Right lobe of liver (tissue), 6 donors: ENCODE data around the gene COMMD10. TPM values are rescaled to one million over a fixed set of nuclear protein-coding genes. Genes with fewer than 3 reads are reported as not detected.

ENCODE experiments used
- ATAC-seq, 4 donors: fragments of 200-7000 bp; cut with Tn5 transposase; one replicate each; pipeline ENCODE4 v1.9.1; 2020; ENCODE audit warnings: mild to moderate bottlenecking in 4 of 4, moderate library complexity in 4 of 4
- DNase-seq, 3 donors: peaks; one replicate each; pipeline ENCODE4 v3.0.0-alpha.2; 2020
- H3K27ac ChIP-seq, 3 donors: fragments of 200-600 bp; one replicate each; pipeline ENCODE4 v1.8.0; 2022
- H3K27me3 ChIP-seq, 2 donors: fragments of 200-600 bp; one replicate each; pipeline ENCODE4 v1.8.0; 2022
- H3K36me3 ChIP-seq, 4 donors: fragments of 200-600 bp; sonication (generic) in 1 of 4; one replicate each; pipeline versions ENCODE4 v1.5.1 to v1.8.0; 2017 to 2022; ENCODE audit warnings: control low read depth in 1 of 4
- H3K4me1 ChIP-seq, 4 donors: fragments of 200-600 bp; sonication (generic) in 1 of 4; one replicate each; pipeline versions ENCODE4 v1.5.1 to v1.8.0; 2017 to 2022; ENCODE audit warnings: control low read depth in 1 of 4
- H3K4me3 ChIP-seq, 3 donors: fragments of 200-600 bp; one replicate each; pipeline ENCODE4 v1.8.0; 2022
- H3K9me3 ChIP-seq, 4 donors: fragments of 200-600 bp; sonication (generic) in 1 of 4; one replicate each; pipeline versions ENCODE4 v1.5.1 to v1.8.0; 2017 to 2022; ENCODE audit warnings: control low read depth in 1 of 4
- POLR2A ChIP-seq: fragments of 450-650 bp; IDR thresholded peaks from one replicate; pipeline ENCODE4 v1.6.1; 2017; ENCODE audit warnings: antibody characterized with exemption, mild to moderate bottlenecking
- WGBS: methylation state at CpG from one replicate; pipeline ENCODE4 v1.1.6; 2018; ENCODE audit warnings: low coverage, low lambda C conversion rate; ENCODE audit not compliant: insufficient coverage; ENCODE audit errors: missing lambda C conversion rate; 5-methylcytosine and 5-hydroxymethylcytosine counted together
- intact Hi-C, 2 donors: fragments of 100-400 bp; cut with DNase I; formaldehyde crosslinking; loops; one replicate each; pipeline versions ENCODE4 v1.11.2 to v1.14.1; 2022
- total RNA-seq, 6 experiments: library from RNA; depleted of rRNA in 2 of 6; stranded (reverse); fragments of >200 nt in 2 of 6; fragmentation: NEBNext Ultra II Directional in 3 of 6; extraction: Animal tissue kit (Norgen Biotek cat#: 25700) in 3 of 6; gene quantifications; one replicate each; pipeline versions ENCODE4 v1.1.0 to v1.2.4, GENCODE V29; 2016 to 2023
- TF ChIP-seq, protein P1 (sequence below), 4 donors: fragments of 200-600 bp in 3 of 4; fragments of 450-650 bp in 1 of 4; IDR thresholded peaks; one replicate each; pipeline versions ENCODE4 v1.5.1 to v1.8.0; 2016 to 2022; ENCODE audit warnings: antibody characterized with exemption in 4 of 4, mild to moderate bottlenecking in 2 of 4
- donor health status: DM: no; HTN: yes; CAD: no.
- donor health status: DM: no; HTN: no; CAD: no.
- donor health status: DM: no; HTN: no; CAD: no.
- donor health status: DM: no; HTN: yes; CAD: no.
- donor health status: DM: no; HTN: yes; CAD: no.

The COMMD10 gene
- total RNA-seq, 6 experiments from 2014 or later: 11.1 to 16.2 (median 14.4) TPM

DNA sequence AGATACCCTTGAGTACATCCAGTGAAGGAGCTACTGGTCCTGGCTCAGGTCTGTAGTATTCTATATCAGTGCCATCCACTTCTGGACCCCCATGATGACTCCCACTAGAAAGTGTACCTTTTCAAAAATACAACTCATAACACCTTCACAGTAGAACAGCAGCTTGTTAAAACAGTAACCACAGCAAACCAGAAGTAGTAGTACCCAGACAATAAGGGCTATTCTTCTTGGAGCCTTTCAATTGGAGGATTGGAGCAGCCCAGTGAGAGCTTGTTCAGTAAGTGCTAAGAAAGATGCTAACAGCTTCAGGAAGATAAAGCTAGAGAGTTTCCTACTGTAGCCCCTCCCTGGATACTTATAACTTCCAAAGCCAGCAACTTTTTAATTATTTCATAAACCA, 42.5 kb upstream of the COMMD10 start:
- intact Hi-C loops: no loop called here
- DNase-seq: no peak
- Histone ChIP-seq H3K9me3 (no peaks in the 10 kb centered on the region), H3K27ac (no peak overlapping the region), H3K27me3 (no peaks in the 10 kb centered on the region), H3K4me1 (no peaks in the 10 kb centered on the region), H3K4me3 (no peak overlapping the region), H3K36me3 (no peaks in the 10 kb centered on the region)
- no peak for TF ChIP-seq POLR2A
- TF ChIP-seq, protein P1, sequence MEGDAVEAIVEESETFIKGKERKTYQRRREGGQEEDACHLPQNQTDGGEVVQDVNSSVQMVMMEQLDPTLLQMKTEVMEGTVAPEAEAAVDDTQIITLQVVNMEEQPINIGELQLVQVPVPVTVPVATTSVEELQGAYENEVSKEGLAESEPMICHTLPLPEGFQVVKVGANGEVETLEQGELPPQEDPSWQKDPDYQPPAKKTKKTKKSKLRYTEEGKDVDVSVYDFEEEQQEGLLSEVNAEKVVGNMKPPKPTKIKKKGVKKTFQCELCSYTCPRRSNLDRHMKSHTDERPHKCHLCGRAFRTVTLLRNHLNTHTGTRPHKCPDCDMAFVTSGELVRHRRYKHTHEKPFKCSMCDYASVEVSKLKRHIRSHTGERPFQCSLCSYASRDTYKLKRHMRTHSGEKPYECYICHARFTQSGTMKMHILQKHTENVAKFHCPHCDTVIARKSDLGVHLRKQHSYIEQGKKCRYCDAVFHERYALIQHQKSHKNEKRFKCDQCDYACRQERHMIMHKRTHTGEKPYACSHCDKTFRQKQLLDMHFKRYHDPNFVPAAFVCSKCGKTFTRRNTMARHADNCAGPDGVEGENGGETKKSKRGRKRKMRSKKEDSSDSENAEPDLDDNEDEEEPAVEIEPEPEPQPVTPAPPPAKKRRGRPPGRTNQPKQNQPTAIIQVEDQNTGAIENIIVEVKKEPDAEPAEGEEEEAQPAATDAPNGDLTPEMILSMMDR (IDR thresholded peaks at IDR 0.05): no peak
- no peak for ATAC-seq

DNA sequence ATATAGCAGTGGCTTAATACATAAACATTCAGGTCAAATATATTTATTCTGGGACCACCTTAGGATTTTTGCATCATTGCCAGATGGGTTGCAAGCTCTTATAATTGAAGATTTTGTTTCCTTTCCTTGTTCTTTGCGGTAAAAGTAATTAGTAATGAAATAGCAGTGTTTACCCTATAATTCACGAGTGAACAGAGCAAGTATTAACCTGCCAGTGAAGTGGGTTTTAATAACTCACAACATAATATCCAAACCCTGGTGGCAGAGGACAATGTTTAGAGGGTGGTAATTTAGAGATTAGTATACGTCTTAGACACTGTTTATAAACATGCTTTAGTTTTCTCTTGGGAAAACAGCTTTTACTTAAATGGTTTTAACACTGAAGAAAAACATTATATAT, 40.8 kb upstream of the COMMD10 start:
- no peak overlapping the region for H3K4me3 ChIP-seq
- ATAC-seq: no peak
- no peak overlapping the region for H3K27ac ChIP-seq
- 60% methylated on average over 3 of the region's 3 CpGs for WGBS
- no peaks in the 10 kb centered on the region for H3K36me3 ChIP-seq
- intact Hi-C loops: no loop called here
- TF ChIP-seq, protein P1 (IDR thresholded peaks at IDR 0.05): no peak
- TF ChIP-seq POLR2A: no peak
- no peaks in the 10 kb centered on the region for H3K4me1 ChIP-seq
- H3K27me3 ChIP-seq: no peaks in the 10 kb centered on the region
- no peaks in the 10 kb centered on the region for H3K9me3 ChIP-seq
- no peak for DNase-seq

DNA sequence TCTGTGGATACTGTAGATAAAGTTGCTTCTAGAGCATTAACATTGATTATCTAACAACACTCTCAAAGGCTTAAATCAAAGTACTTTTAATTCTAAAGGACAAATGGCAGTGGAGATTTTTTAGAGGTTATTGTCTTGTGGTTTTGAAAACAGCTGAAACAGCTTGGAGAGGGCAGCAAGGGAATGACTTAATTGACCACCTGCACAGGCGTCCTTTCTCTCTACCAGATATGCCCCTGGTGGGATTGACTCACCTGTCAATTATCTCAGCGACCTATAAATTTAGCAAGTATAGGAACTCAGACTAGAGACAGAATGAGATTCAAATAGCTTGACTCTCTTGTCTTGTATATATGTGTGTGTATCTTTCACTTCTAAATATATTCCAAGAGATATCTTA, 39.0 kb upstream of the COMMD10 start:
- 42% methylated on average over 2 of the region's 2 CpGs for WGBS
- Histone ChIP-seq H3K27me3 (no peaks in the 10 kb centered on the region), H3K4me3 (no peak overlapping the region), H3K9me3 (no peaks in the 10 kb centered on the region), H3K36me3 (no peaks in the 10 kb centered on the region), H3K27ac (no peak overlapping the region), H3K4me1 (no peaks in the 10 kb centered on the region)
- no peak for ATAC-seq
- intact Hi-C loops: no loop called here
- TF ChIP-seq, protein P1 (IDR thresholded peaks at IDR 0.05): no peak
- TF ChIP-seq POLR2A: no peak
- DNase-seq: no peak

GRCh38 chr5:116046261-116046660, 38.6 kb upstream of the COMMD10 start:
- no peaks in the 10 kb centered on the region for H3K9me3 ChIP-seq
- no peaks in the 10 kb centered on the region for H3K27me3 ChIP-seq
- TF ChIP-seq POLR2A: no peak
- TF ChIP-seq, protein P1 (IDR thresholded peaks at IDR 0.05): no peak
- WGBS: 80% methylated on average over 3 of the region's 3 CpGs
- no peak overlapping the region for H3K4me3 ChIP-seq
- no peaks in the 10 kb centered on the region for H3K36me3 ChIP-seq
- H3K4me1 ChIP-seq: no peaks in the 10 kb centered on the region
- no peak for DNase-seq
- no peak overlapping the region for H3K27ac ChIP-seq
- intact Hi-C loops: no loop called here
- no peak for ATAC-seq

GRCh38 chr5:116046823-116047222, 38.0 kb upstream of the COMMD10 start:
- Histone ChIP-seq H3K4me1 (no peaks in the 10 kb centered on the region), H3K9me3 (no peaks in the 10 kb centered on the region), H3K27me3 (no peaks in the 10 kb centered on the region), H3K27ac (no peak overlapping the region), H3K4me3 (no peak overlapping the region), H3K36me3 (no peaks in the 10 kb centered on the region)
- intact Hi-C loops: no loop called here
- TF ChIP-seq, protein P1 (IDR thresholded peaks at IDR 0.05): no peak
- no peak for TF ChIP-seq POLR2A
- no peak for ATAC-seq
- WGBS: 80% methylated on average over 2 of the region's 2 CpGs
- no peak for DNase-seq
